NCI-H1930 (cell line): ENCODE data around the gene FEM1C.
"Not testable (repeated sequence)": the region's sequence is repeated elsewhere in the genome, so short reads cannot be mapped to it uniquely, and the experiment has no call there.

Source experiments
- DNase-seq, 2 experiments: peaks; one replicate each; lab custom pipeline; 2025; lab: John Stamatoyannopoulos, UW

Gene FEM1C

DNA sequence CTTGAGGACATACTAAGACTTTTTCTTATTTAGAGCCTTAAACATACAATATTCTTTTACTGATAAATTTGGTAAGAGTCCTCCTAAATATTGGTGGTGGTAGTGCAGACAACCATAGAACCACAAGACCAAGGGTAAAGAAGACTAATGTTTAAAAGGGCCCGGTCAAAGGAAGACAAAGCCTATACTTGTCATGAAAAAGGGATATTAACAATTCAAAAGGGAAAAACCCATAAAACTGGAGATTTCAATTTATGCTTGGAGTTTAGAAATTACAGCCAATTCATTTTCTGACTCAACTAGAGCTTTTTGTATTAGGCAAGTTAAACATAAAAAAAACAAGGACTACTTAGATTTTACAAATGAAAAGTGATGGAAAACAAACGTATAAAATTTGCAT is 24.4 kb downstream of the FEM1C start:
- DNase-seq = no peak

DNA sequence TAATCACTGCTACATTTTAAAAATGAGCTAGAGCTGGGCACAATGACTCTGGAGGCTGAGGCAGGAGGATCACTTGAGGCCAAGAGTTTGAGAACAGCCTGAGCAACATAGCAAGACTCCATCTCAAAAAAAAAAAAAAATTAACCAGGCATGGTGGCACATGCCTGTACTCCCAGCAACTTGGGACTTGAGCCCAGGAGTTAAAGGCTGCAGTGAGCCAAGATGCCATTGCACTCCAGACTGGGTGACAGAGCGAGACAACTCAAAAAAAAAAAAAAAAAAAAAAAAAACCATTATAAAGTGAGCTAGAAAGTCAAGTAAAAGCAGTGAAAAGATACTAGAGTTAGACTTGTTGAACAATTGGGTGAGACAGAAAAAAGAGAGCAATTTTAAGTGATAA is 28.2 kb downstream of the FEM1C start:
- no peak for DNase-seq

DNA sequence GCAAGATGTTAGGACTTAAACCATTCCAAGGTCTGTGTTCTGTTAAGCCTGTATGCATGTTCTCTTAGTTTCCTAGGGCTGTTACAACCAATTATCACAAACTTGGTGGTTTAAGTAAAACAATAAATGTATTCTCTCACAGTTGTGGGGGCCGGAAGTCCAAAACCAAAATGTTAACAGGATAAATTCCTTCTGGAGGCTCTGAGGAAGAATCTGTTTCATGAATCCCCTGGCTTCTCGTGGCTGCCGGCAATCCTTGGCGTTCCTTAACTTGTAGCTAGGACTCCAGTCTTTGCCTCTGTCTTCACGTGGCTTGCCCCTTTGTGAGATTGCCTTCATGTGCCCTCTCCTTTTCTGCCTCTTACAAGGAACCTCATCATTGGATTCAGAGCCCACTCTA is 30.4 kb downstream of the FEM1C start:
- DNase-seq = no peak

DNA sequence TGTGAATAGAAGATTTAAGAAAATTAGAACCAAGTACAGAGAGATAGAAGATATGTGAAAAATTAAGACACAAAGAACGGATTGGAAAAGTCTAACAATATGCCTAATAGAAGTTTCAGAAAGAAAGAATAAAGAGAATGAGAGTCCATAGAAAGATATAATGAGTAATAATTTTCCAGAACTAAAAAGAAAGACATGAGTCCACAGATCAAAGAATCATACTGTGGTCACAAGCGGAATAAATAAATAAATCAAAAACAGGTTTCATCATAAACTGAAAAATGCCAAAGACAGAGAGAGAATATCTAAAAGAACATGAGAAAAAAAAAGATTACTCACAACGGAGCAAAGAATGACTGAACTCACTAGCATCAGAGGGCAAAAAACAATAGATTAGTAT is 32.9 kb downstream of the FEM1C start:
- DNase-seq = no peak

DNA sequence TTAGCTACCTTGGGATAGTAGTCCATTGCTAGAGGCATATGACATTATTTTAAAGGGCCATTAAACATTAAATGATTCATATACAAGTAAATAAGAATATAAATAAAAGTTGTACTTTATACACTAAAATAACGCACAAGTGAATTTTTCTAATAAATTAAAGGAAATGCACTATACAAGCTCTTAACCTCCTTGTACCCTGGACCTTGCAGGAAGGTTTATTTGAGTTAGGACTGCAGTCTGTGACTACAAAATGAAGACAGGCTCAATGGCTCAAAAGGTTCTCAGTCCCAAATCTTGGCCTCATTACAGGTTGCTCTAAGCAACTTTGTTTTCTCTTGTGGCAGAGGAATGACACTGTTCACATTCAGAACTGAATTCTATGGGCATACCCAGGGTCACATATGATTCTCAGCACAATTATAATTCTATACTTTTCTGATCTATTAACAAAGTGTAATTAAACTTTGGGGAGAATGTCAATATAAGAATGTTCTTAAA is 34.4 kb downstream of the FEM1C start:
- no peak for DNase-seq

DNA sequence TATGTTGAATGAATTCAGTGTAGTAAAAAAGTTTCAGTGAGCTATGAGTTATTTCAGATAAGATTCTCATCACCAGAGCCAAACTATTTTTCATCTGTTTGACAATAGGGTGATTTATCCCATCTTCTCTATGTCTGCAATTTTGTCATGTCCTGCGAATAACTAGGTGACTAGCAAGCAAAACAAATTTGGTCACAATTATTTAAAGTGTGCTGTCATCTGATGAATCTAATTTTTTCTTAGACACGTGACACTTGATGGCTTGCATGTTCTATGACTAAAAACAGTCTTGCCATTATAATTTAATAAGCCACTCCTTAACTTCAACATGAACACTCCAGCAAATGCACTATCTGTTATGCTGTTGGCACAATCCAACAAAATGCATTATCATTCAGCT is 35.0 kb downstream of the FEM1C start:
- DNase-seq = no peak

DNA sequence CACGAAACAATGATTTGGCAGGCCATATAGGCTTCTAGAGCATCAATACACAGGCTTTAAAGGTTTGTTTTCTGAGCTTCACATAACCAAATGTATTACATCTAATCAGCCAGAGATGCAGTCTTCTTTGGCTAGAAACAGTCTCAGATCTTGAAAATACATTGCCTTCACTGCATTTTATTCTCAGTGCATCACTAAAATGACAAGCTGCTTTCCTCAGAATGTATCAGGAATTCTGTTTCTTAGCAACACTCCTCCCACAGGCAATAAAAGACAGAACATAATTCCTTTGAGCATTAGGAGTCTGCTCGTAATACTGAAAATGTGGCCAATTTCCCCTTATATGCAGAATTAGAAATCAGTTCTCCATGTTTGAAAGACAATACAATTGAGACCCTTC is 36.9 kb downstream of the FEM1C start:
- DNase-seq = no peak

DNA sequence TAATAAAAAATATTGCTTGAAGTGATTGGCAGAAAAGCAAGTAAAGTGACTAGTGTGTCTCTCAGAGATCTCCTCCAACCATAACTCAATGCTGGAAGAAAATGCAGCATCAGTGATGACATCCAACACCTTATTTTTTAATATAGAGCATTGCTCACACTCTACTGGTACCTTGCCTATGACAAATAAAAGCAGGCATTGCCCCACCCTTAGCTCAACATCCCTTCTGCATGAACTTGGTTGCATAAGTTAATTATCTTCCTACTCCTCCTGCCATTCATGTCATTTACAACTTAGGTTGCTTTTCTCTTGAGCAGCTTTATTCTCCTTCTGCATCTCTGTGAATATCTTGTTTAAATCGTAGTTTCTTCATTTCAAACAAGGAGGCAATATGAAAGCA is 41.2 kb downstream of the FEM1C start:
- DNase-seq = no peak

DNA sequence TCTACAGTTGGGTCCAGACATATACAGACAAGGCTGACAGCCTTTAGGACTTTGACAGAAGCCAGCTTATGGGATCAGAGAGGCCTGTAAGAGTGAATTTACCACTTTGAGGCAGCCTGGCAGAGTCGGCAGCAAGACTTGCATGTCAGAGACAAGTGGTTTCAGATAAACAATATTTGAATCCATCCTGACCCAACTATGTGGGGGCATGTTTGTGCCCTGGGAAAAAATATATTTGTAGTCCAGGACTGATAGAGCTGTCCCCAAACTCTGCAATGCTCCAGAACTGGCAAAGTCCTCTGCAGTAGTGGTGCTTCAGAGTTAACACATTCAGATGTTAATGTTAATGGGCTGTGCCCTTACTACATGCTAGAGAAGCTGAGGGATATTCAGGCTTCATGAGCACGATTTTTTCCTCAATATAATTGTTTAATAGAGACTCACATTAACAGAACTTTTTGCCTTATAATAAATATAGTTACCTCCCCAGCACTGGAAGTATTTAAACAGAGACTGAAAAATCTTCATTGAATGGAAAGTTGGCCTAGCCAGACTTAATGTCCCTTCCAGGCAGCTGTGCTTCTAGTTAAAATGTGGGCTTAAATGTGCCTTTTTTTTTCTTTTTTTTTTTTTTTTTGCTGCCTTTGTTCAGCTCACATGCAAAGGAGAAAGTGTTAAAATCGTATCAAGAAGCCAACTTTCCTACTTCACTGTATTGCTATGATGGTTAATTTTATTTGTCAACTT is 42.9 kb downstream of the FEM1C start:
- DNase-seq = no peak

DNA sequence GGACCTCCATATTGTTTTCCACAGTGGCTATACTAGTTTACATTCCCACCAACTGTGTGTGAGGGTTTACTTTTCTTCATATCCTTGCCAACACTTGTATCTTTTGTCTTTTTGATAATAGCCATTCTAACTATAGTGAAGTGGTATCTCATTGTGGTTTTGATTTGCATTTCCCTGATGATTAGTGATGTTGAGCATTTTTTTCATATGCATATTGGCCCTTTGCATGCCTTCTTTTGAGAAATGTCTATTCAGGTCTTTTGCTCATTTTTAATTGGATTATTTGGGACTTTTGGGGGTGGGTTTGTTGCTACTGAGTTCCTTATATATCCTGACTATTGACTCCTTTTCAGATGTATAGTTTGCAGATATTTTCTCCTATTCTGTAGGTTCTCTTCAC is 44.4 kb downstream of the FEM1C start:
- no peak for DNase-seq

DNA sequence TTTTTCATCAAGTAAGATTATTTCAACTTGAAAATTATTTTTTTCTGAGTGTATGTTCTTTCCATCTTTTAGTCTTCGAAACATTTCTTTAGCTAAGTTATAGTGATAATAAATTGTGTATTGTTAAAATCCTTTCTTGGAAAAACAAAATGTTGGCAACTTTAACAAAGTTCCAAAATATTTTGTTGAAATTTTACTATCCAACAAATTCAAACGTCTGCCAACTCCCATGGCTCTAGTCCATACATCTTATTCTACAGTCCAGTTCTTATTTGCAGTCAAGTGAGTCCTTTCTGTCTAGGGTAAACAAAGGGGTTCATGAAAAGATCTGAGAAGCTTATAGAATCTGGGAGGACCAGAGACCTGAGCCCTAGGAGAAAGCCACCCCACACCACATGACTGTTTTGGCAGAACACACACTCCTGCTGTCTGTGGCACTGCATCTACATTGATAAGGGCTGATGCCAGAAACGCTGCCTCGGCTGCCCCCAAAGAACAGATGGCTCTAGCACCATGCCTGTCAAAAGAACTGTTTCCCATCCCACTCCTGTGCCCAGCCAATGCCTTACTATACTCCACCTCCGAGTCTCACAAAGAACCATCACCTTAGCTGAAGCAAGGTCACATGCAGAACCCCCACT is 47.5 kb downstream of the FEM1C start:
- DNase-seq = no peak

DNA sequence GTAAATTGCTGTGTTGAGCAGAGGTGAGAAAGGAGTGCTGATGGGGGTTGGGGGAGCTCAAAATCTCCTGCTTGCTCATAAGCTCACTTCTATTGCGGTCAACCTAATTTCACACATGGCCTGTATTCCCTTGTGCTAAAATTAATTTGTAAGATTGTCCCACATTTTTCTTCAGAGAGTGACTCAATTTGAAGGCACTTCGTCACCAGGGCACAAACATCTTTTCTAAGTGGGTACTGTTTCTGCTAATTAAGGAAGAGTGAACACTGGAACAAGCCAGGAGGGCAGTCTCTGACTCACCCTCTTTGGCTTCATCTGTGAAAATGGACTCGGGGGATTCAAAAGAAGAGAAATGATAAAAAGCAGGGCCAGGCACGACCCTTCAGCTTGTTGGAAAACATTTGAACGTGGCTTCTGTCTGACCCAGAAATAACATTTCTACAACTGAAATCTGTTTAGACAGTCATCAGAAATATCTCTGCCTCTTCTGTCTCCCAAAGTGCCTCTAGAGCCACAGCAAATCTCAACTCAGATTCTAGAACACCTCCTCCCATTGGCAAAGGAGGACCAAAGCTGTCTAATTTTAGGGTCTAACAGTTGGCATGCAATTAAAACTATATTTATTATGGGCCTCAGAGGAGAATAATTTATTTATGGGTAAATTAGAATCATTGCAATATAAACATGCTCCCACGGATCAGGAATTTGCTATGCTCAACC is 49.8 kb downstream of the FEM1C start:
- DNase-seq = no peak

DNA sequence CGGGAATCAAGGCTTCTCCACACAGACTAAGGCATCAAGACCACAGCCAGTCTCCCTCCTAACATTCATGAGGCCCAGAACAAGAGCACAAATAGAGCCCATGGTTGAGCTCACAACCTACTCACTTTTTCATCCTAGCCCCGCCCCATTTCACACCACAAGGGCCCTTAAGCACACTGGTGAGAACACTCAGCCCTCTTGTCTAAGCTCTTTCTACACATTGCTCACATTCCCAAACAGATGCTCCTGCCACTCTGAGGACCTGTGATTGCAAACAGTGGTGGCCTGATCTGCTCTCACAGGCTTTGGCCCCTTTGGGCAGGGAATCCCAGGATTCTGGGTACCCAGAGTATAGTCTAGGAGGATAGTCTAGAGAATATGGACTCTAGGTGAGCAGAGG is 54.0 kb downstream of the FEM1C start:
- DNase-seq = no peak

DNA sequence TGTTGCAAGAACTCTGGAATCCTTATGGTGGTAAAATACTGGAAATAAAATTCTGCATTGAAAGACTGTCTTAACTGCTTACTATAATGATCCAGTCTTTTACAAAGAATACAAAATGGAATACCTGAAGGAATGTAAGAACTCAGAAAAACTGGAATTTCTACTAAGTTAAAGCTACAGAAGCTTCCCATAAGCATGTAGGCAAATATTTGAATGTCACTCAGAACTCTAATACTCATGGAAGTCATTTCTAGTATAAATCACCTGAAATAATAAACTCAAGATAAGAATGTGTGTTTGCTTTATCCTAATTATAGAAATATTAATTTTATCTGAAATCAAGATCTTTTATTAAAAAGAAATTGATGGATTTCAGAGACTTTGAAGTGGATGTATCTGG is 54.8 kb downstream of the FEM1C start:
- DNase-seq = no peak

DNA sequence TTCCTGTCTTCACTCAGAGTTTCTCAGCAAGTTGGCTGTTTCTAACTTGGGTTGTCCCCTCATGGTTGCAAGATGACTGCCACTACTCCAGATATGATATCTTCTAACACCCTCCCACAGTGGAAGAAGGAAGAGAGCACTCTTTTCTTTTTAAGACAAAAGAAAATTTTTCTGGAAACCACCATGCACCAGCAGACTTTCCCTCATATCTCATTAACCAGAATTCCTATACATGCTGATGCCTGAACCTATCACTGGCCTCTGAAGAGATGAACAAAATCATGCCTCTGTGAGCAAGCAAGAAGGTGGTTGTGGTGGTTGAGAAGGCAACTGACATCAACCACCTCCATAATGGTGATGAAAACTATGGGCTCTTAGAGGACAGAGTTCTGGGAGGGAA is 56.8 kb downstream of the FEM1C start:
- no peak for DNase-seq

DNA sequence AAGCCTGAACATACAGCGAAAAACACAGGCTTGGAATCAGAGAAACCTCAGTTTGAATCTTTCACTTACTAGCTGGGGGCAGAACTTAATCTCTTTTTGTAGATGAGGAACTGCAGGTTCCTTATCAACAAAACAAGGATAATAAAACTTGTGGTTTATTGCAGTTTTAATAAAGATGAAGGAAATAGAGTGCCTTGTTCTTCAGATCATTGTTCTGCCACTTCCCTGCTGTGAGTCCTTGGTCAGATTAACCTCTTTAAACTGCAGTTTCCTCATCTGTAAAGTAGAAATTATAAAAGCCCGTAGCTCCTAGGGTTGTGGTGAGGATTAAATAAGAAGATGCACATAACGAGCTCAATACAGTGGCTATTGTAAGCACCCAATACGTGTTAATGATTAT is 57.4 kb downstream of the FEM1C start:
- DNase-seq = no peak

DNA sequence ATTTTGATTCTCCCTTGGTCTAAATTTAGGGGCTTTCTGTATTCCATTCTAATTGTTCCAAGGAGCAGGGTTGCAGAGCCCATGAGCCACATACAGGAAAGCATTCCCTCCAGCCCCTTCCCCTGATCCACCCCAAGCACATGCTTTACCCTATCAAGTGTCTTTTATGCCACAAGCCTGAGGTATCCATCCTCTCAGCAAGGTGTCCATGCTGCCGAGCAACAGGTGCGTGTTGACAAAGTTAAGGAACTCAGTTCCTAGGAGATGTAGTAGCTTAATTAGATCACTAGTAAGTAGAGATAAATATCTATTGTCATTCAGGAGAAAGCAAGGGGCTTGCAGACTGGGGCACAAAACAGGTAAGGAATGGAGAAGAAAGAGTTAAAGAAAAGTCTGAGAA is 57.8 kb downstream of the FEM1C start:
- DNase-seq = no peak

DNA sequence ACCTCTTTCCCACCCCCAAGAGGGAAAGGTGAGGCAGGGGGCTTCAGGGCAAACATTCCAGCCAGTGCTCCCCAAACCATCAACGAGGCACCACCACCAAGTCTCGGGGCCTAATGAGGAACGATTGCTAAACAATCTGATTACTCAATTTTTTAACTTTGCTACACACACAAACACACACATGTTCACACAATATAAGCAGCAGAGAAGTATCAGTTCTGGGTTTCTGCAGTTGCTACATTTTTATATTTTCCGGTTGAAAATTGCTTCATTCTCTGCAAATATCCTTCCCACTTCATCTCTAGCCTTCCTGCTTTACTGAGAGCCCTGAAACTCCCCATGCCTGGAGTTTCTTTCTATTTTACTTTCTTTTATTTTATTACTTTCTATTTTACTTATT is 60.2 kb downstream of the FEM1C start:
- no peak for DNase-seq

DNA sequence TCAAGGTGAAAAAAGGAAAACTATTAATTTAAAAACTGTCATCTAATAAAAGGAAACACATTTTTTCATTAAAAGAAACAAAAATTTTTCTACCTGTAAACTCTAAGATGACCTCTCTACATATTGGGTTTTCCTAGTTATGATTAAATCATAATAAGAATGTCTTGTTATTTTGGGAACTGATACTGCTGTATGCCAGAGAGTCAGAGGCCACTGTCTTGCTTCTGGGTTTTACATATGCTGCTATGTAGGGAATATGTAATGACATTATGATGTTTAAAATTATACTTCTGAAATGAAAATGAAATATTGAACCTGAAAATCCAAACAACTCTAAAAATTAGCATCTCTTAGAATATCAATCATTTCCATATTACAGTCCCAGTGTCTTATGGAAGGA is 63.7 kb downstream of the FEM1C start:
- DNase-seq = no peak

DNA sequence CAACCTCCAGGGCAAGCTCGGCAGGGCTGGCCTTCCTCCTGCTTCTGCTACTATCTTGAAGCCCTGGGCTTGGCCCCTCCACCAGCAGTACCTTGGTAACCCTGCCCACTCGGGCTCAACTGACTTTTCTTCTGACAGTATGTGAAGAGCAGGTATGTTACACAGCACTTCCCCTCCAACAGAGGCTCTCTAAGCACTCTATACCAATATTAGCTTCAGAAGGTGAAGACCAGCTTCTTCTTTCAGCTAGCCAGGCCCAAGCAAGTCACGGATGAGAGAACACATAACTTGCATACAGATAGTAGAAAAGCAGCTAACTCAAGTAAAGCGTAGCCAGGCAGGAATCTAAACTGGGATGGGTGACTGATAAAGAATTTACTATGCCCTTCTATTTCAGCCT is 64.3 kb downstream of the FEM1C start:
- DNase-seq = no peak

DNA sequence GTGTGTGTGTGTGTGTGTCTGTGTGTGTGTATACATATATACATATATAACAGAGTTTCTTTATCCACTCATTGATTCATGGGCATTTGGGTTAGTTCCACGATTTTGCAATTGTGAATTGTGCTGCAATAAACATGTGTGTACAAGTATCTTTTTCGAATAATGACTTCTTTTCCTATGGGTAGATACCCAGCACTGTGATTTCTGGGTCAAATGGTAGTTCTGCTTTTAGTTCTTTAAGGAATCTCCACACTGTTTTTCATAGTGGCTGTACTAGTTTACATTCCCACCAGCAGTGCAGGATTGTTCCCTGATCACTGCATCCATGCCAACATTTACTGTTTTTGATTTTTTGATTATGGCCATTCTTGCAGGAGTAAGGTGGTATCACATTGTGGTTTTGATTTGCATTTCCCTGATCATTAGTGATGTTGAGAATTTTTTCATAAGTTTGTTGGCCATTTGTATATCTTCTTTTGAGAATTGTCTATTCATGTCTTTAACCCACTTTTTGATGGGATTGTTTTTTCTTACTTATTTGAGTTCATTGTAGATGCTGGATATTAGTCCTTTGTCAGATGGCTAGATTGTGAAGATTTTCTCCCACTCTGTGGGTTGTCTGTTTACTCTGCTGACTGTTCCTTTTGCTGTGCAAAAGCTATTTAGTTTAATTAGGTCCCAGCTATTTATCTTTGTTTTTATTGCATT is 65.3 kb downstream of the FEM1C start:
- not testable (repeated sequence) for DNase-seq

DNA sequence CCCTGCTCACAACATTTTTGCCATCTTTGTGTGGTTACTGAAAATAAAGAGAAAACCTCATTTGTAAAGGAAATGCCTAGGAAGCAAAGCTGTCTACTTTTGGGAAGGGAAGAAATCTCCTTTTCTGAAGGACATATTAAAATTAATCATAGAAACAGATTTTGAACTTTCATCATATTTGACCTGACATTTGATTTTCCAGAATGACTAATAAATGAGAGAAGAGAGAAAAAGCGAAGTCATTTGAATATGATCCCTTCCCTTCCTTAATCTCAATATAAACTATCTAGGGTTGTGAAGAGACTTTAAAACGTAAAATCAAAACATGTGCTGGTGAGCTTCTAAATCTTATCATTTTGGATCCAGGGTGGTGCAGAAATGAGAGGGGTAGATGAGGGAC is 66.3 kb downstream of the FEM1C start:
- DNase-seq = no peak

DNA sequence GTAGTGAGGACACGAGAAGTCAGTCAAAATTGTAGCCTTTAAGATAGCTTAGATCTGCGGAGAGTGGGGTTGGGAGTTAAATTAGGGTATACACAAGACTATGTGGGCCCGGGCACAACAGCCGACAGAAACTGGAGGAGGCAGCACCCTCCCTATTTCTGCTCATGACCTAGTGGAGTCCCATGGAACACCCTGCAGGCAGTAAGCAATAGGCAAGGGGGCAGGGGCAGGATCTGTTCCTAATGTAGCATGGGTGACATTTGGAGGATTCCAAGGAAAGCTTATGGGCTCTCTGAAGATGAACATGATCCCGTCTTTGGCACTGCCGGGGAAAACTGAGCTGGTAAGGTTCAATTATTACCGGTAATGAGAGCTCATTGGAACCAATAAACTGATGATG is 67.0 kb downstream of the FEM1C start:
- no peak for DNase-seq
